Frontal cortex (tissue), 4 donors: ENCODE measurements around the gene ZNF276. TPM values are rescaled to one million over a fixed set of nuclear protein-coding genes. Genes with fewer than 3 reads are reported as not detected.

Source experiments
- DNase-seq, 2 donors: peaks; one replicate each; pipeline ENCODE4 v3.0.0; 2012; ENCODE audit warnings: low spot score in 2 of 2
- FAIRE-seq: peaks from 2 replicates; lab custom pipeline; 2012; peaks lifted over from hg19 to GRCh38; lab: Jason Lieb, UNC
- total RNA-seq: library from RNA; depleted of rRNA; stranded (reverse); fragments of >200 nt; gene quantifications from one replicate; pipeline ENCODE4 v1.2.3, GENCODE V29; 2014
- donor health status: control.
- donor health status: control.
- donor health status: control.

The ZNF276 gene
- total RNA-seq, 1 donor from 2014 or later, result 11.8 TPM

DNA sequence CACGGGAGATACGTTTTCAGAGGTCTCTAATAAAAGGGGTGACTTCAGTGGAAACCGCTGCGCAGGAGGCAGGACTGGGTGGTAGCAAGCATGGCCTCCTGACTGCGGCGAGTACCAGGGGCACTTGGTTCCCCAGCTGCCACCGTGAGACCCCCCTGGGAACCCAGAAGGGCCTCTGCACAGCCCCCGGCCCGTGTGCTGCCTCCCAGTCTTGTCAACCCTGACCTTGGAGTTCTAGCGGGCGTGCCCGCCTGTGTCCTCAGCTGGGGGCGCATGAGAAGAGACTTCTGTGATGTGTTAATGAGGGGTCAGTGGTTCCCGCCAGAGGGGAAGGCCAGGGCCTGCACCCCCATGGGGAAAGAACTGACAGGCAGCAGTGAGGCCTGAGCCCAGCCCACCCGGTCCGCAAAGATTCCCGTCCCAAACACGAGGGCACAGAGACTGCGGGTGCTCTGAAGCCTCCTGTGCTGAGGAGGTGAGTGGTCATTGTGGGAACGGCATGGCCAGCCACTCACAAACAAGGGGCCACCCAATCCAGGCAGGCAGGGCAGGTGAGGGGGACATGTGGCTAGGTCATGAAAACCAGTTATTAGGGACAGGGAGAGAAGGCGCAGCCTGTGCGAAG lies 9.4 kb downstream of the ZNF276 start:
- no peak for FAIRE-seq
- DNase-seq, result no peak

DNA sequence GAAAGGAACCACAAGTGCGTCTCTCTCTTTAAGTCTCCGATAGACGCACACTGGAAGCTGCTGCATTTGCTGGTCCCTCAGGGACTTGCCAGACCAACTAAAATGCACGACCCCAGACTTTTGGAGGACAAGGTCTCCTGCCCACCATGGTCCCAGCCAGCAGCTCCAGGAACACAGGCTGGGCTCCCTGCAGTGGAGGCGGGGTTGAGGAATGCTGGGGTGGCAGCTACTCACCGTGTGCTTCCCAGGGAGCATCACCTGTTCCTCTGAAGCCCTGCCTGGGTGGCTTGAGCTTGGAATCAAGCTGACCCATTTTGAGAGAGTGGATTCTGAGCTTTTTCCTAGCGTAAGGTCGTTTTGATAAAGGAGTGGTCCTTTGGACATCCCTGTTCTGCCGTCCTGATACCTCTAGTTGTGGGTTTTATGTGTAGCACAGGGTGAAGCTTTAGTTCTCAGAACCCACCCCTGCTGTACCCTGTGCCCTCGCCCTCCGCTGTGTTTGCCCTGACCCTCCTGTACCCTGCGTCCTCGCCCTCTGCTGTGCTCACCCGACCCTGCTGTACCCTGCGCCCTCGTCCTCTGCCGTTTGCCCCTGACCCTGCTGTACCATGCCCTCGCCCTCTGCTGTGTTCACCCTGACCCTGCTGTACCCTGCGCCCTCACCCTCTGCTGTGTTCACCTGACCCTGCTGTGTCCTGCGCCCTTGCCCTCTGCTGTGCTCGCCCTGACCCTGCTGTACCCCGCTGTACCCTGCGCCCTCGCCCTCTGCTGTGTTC lies 11.0 kb downstream of the ZNF276 start:
- no peak for FAIRE-seq
- DNase-seq, result no peak

DNA sequence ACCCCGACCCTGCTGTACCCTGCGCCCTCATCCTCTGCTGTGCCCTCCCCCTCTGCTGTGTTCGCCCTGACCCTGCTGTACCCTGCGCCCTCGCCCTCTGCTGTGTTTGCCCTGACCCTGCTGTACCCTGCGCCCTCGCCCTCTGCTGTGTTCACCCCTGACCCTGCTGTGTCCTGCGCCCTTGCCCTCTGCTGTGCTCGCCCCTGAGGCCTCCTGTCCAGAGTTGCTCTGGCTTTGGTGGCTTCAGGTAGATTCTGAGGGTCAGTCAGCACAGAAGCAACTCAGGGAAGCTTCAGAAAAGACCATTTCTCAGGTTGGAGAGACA lies 11.5 kb downstream of the ZNF276 start:
- FAIRE-seq (no peak), DNase-seq (no peak)

DNA sequence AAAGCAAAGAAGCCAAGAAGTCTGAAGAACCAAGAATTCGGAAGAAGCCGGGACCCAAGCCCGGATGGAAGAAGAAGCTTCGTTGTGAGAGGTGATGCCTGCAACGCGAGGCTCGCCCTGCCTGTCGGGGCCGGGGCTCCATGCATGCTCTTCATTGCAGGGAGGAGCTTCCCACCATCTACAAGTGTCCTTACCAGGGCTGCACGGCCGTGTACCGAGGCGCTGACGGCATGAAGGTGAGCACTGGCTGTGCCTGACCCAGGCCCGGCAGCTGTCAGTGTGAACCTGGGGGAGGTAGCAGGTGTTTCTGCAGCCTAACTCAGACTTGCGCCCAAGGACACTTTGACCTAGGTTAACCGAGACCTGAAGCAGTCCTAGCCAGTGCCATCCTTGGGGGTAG lies 12.0 kb downstream of the ZNF276 start:
- FAIRE-seq (no peak), DNase-seq (no peak)

DNA sequence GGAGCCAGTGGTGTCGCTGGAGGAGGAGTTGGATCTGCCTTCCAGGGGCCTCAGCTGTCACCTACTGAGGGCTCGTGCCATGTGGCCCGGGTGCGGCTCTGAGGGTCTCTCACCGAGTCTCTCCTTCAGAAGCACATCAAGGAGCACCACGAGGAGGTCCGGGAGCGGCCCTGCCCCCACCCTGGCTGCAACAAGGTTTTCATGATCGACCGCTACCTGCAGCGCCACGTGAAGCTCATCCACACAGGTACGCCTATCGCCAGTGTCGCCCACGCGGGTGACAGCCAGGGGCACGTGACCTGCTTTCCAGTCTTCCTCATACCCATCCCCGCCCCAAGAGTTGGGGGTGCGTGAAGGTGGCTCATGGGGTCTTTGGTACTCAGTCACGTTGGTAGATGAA lies 12.5 kb downstream of the ZNF276 start:
- no peak for DNase-seq
- FAIRE-seq, result no peak

DNA sequence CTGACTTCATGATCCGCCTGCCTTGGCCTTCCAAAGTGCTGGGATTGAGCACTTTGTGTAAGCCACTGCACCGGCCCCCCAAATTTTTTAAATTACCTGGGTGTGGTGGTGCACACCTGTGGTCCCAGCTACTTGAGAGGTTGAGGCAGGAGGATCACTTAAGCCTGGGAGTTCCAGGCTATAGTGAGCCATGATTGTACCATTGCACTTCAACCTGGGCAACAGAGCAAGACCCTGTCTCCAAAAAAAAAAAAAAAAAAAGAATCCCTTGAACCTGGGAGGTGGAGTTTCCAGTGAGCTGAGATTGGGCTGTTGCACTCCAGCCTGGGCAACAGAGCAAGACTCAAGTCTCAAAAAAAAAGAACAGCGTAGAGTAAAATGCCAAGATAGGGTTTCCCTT lies 15.2 kb downstream of the ZNF276 start:
- FAIRE-seq (no peak), DNase-seq (no peak)

DNA sequence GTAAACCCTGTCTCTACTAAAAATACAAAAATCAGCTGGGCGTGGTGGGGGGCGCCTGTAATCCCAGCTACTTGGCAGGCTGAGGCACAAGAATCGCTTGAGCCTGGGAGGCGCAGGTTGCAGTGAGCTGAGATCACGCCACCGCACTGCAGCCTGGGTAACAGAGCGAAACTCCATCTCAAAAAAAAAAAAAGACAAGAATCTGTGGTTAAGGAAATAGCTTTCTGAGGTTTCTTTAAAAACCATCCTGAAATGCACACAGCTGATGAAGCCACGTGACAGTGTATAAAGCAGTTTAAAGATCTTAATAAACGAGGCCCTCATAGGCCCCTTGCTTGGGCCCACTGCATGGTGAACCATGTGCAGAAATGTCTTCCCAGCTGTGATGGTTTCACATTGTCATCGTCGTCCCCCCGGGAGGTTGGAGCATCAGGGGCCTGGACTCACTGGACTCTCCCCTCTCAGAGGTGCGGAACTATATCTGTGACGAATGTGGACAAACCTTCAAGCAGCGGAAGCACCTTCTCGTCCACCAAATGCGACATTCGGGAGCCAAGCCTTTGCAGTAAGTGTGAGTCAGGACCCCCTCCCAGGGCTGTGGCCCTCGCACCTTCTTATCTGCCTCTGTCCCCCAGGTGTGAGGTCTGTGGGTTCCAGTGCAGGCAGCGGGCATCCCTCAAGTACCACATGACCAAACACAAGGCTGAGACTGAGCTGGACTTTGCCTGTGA lies 16.2 kb downstream of the ZNF276 start:
- FAIRE-seq (no peak), DNase-seq (no peak)

DNA sequence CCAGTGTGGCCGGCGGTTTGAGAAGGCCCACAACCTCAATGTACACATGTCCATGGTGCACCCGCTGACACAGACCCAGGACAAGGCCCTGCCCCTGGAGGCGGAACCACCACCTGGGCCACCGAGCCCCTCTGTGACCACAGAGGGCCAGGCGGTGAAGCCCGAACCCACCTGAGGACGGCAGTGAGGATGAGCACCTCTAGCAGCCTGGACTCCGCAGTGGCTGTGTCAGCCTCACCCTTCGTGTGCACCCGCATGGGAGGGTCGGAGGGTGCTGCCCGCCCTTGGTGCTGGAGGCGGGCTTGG lies 16.7 kb downstream of the ZNF276 start:
- no peak for FAIRE-seq
- DNase-seq, result no peak

DNA sequence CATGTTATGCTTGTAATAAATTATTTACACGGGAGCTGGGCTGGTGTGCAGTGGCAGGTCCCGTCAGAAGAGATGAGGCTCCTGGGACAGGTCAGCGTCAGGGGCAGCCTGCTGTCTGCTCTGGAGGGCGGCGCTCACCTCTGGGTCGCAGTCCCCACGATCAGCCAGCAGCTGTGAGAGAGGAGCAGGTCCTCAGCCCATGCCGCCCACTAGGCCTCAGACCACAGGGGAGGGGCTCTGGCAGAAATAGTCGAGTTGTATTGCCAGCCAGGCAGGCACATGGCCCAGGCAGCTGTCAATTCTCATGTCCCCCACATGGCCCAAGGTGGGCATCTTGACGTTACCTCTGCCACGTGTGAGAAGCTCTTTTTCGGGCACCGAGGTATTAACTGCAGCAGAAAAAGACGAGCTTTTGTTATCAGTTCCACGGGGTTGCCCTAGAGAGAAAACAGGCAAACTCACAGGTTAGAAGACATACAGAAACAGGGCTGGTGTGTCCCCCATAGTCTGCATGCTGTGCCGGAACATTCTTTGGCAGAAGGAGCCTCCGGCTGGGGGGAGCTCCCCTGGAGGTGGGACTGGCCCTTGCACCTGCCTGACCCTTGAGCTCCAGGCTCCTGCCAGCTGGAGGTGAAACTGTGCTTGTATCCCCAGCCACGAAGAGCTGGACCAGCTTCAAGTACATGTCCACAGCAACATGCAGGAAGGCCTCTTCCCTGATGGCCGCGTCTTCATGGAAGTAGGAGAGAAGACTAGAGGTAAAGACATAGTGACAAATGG lies 17.4 kb downstream of the ZNF276 start:
- FAIRE-seq (no peak), DNase-seq (no peak)

DNA sequence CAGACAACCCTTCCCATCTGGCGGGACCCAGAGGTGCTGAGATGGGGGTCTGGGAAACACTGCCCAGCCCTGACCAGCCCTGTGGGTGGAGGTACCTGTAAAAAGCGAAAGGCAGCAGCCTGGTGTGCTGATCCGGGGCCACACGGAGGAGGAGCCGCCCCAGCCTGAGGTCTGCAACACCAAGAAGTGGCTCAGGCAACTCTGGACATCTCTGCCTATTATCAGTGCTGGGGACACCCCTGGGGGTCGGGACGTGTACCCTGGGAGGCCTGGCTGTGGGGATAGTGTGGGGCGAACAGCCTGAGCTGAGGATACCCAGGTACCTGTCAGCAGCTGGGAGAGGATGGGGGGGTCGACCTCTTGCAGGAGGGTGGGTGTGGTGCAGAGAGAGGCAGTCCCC lies 18.0 kb downstream of the ZNF276 start:
- FAIRE-seq (no peak), DNase-seq (no peak)

DNA sequence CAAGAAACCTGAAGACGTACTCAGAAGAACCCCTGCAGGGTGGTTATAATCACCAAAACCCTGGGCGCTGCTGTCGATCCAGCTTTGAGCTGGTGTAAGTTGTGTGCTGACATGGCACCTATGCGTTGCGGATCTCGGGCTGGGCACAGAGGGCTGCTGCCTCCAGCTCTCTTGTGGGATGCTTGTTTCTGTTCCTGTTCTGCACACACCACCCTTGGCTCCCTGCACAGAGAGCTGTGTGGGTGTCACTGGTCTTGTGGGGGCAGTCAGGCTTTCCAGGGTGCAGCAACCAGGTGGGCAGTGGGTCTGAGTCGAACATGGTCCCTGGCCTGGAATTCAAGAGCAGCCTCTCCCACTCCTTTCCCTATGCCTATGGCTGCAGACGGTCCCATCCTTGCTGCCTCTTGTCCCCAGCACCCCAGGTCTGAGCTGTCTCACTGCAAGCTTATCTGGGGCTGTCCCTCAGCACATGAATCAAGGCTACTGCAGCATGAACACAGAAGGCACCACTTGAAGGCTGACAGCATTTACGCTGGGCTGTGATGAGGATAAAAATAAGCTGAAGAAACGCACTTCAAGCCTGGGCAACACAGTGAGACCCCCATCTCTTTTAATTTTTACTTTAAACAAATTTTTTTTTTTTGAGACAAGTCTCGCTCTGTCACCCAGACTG lies 20.1 kb downstream of the ZNF276 start:
- no peak for FAIRE-seq

DNA sequence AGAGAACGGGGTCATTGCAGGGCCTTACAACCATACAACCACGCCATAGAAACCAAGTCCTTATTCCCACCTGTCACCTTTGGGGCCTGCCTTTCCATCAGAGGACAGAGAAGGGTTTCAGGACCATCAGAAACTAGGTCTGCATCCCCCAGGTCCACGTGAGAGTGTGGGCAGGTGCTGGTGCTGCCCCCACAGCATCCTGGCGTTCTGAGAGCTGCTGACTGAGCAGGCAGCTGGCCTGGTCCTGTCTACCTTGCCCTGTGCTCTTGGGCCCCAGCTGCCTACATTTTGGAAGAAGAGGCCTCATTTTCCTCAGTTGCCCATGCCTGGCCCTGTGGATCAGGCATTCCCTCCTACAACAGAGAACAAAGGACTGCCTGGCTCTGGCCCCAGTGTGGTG lies 21.6 kb downstream of the ZNF276 start:
- DNase-seq, result no peak
- no peak for FAIRE-seq

More for the DNA sequence above, 20.1 kb downstream of the ZNF276 start:
- no peak for DNase-seq

DNA sequence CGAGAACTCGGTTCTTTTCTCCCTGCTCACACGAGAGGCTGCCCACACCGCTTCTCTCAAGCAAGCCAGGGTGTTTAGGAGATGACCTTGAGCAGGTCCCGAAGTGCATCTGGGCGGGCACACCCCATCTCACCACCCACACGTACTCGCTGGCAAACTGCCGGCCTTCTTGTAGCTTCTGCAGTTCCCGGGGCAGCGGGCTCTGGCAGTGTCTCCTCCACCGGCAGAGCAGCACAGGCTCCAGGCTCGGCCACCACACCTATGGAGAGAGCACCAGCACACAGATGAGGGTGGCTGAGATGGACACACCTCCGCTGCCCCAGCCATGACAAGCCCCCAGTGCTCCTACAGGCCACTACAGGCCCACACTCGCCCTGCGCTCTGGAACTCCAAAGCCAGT lies 23.5 kb downstream of the ZNF276 start:
- DNase-seq (no peak), FAIRE-seq (no peak)

DNA sequence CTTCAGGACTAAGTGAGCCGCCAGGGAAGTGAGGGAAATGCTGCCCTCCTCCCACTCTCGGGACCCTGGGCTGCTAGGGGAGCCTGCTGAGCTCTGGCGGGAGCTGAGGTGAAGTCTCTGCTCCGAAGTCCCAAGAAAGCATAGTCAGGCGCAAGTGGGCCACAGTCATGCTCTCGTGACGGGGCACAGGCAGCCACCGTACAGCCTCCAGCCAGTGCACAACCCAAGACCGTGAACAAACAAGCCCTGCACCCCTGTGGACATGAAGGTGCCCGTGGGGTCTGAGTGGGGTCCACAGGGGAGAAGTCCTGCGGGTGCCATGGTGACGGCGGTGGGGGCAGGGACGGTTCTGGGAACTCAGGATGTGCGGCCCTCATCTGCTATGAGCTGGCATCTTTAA lies 24.7 kb downstream of the ZNF276 start:
- FAIRE-seq, result no peak
- no peak for DNase-seq

DNA sequence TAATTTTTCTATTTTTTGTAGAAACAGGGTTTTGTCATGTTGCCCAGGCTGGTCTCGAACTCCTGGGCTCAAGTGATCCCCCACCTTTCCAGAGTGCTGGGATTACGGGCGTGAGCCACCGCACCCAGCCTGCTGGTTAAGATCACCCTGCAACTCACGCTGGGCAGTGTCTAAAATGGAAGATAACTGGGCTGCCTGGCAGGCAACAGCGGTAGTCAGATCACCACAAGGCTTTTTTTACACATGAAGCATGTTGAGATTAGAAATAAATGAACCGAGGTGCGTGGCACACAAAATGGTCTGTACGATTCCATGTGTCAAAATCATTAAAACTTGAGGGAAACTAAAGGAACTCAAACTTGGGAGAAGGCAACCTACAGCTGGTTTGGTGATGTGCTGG lies 26.7 kb downstream of the ZNF276 start:
- FAIRE-seq, result no peak

DNA sequence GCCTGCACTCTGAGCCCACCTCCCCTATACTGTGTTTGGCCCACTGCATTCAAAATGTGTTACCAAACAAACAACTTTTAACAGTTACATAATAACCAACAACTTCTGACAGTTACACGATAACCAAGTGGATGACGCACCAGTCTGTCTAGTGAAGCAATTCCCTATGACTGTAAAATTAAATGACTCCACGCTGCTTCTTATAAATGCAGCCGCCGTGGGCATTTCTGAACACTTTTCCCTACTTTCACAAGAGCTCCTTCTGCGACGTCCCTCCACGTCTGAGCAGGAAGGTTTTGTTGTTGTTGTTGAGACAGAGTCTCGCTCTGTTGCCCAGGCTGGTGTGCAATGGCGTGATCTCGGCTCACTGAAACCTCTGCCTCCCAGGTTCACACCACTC lies 27.6 kb downstream of the ZNF276 start:
- no peak for FAIRE-seq
- no peak for DNase-seq

More for the DNA sequence above, 26.7 kb downstream of the ZNF276 start:
- DNase-seq, result no peak

DNA sequence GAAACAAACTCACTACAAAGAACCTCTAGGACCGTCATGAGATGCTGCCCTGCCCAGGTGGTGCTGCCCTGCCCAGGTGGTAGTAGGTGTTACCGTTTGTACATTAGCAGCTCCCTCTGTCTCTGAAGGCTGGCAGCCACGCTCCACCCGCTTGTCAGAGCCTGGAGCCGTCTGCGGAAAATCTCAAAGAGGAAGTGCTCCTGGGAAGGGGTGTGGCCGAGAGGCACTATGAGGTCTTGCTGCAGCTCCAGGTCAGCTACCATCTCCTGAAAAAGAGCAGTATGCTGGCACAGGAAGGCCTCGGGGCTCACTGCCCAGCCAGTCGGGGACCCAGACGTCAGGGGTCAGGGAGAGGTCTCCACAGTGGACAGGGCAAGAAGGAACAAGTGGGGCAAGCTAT lies 28.3 kb downstream of the ZNF276 start:
- no peak for DNase-seq
- FAIRE-seq, result no peak

DNA sequence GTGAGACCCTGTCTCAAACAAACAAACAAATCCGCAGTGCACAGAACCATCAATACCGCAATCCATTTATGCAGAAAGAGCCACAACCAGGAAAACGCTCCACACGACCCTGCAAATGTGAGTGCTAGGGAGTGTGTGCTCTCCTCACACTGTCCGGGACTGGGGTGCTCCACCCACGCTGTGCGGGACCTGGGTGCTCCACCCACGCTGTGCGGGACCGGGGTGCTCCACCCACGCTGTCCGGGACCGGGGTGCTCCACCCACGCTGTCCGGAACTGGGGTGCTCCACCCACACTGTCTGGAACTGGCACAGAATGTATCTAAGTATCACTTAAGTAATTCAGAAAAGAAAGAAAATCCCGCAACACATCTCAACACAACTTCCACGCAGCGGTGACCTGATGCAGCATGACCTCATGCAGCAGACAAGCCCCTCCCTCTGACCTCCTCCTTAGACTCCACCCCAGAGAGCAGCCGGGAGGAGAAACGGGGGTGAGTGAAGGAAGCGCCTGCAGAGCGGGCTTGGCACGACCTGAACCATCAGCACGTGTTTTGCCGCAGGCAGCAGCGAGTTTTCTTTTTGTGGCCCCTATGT lies 38.5 kb downstream of the ZNF276 start:
- DNase-seq (no peak), FAIRE-seq (no peak)

DNA sequence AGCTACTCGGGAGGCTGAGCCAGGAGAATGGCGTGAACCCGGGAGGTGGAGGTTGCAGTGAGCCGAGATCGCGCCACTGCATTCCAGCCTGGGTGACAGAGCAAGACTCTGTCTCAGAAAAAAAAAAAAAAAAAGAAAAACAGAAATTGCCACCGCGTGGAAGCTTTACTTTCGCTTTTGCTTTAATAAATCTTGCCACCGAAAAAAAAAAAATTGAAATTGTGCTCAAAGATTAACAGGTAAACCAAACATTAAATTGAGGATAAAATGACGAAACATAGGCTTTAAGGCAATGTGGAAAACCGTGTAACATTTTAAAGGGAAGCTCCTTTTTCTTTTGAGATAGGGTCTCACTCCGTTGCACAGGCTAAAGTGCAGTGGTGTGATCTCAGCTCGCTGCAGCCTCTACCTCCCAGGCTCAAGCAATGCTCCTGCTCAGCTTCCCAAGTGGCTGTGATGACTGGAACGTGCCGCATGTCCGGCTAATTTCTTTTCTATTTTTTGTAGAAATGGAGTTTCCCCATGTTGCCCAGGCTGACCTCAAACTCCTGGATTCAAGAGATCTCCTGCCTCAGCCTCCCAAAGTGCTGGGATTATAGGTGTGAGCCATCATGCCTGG lies 40.1 kb downstream of the ZNF276 start:
- no peak for DNase-seq
- no peak for FAIRE-seq
